HG02973 (cell line): ENCODE measurements around the gene NR4A1.

Source experiments
- ATAC-seq: cut with Tn5 transposase; IDR thresholded peaks from one replicate; pipeline ENCODE4 v1.9.1; 2021; ENCODE audit warnings: moderate library complexity; ENCODE audit not compliant: unreplicated experiment

NR4A1 gene

DNA sequence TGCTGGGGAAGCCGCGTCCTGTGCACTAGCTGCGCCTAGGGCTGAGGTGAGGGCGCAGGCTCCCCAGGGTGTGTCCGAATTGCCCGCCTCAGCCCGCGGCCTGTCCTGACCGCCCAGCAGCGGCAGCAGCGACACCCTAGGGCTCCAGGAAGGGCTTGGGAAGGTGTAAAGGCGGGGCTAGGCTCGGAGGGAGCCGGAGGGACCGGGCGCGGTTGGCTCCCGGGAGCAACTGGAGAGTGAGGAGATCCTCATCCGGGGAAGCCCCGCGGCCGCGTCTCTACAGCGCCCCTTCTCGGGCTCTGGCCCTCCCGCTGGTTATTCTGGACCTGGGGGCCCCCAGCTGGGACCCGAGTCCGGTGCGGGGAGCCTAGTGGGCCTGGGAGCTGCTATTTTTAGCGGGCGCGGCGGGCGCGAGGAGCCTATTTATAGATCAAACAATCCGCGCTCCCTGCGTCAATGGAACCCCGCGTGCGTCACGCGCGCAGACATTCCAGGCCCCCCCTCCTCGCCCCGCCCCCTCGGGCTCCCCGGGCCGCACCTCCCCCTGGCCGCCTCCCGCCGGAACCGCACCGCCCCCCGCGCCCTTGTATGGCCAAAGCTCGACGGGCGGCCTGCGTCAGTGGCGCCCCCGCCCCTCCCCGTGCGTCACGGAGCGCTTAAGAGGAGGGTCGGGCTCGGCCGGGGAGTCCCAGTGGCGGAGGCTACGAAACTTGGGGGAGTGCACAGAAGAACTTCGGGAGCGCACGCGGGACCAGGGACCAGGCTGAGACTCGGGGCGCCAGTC is at the start of gene NR4A1:
TSS of gene NR4A1 (plus strand) at position 685 of the 784 bp plus-strand sequence. CDS start 2,887 bp downstream, outside the sequence.
- peak; percentile 76 for ATAC-seq

DNA sequence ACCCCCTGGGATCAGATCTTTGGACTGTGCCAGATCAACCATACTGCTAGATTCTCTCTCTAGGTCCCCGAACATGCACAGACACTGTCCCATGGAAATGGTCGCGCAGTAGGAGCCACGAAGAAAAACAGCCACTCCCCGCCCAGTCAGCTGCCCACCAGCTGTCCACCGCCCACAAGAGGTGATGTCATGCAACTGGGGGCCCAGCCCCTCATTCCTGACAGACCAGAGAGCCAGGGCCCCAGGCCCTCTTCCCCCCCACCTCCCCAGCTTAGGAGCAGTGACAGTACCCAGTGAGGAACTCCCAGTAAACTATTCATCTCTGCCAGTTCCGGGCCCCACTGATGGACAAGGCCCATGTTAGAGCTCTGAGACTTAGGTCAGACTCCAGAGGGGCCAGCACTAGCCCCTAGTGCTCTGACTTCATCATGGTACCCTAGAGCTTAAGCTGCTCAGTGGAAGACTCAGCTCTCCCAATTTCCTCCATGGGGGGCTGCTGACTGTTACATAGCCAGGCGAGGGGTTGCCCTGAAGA is 48.2 kb upstream of the NR4A1 start:
- no peak for ATAC-seq

DNA sequence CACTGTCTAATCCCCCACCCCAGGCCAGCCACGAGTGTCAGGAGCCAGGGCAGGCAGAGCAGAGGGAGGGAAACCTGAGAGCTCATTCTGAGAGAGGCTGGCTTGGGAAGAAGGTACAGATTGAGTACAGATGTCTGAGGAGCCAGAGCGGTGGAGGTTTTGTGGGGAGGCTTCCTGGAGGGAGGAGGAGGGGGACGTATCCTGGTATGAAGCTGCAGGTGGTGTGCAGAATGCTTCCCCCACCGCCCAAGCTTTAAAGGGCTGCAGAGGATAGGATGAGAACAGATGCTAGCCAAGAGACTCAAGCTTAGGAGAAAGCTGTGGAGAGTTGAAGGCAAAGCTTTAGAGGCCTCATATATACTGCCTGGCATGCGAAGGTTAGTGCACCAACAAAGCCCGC is 47.7 kb upstream of the NR4A1 start:
- ATAC-seq: no peak

DNA sequence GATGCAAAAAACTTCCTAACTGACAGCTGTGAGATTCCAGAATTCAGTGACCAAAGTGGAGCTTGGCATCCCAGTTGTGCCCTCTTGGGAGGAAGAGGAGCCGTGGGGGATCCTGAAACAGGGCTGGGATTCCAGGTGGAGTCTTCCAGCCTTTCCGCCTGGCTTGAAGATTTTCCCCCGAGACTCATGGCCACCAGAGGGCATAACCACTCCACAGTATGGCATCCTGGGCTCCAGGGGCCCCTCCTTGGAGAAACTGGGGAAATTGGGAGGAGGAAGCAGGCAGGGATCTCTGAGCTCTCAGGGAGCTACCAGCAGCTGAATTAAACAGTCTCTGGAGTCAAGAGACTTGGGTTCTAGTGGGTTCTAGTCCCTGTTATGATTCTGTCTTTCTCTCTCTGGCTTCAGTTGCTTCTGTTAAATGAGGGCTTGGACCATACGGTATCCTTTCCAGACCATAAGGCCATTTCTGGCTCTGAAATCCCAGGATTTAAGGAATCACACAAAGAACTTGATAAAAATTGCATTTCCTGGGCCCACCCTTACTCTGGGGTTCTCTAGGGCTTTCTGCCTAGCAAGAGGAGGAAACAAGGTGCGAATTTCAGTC is 47.1 kb upstream of the NR4A1 start:
- ATAC-seq: no peak

DNA sequence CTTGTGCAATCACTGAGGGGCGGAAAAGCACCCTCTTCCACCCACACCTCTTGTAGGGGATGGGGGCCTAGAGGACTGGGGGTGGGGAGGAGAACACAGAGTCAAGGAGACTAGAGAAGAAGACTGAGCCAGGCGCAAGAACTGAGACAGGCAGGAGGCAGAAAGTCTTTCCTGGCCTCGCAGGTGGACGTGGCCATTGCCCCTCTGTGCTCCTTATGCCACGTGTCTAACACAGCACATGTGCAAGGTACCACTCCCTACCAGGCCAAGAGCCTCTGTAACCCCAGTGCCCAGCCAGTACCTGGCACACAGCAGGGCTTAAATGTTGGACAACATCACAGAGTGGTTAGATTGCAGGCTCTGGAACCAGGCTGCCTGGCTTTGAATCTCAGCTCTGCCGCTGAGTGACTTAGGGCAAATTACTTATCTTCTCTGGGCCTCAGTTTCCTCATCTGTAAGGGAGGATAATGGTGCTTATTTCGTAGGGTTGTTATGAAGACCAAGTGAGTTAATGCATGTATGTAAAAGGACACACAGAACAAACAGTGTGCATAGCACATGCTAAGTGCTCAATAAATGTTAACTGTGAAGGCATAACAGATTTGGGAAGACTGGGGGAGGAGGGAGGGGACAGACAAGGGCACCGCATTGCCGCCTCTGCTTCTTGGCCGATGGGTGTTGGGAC is 45.9 kb upstream of the NR4A1 start:
- no peak for ATAC-seq

DNA sequence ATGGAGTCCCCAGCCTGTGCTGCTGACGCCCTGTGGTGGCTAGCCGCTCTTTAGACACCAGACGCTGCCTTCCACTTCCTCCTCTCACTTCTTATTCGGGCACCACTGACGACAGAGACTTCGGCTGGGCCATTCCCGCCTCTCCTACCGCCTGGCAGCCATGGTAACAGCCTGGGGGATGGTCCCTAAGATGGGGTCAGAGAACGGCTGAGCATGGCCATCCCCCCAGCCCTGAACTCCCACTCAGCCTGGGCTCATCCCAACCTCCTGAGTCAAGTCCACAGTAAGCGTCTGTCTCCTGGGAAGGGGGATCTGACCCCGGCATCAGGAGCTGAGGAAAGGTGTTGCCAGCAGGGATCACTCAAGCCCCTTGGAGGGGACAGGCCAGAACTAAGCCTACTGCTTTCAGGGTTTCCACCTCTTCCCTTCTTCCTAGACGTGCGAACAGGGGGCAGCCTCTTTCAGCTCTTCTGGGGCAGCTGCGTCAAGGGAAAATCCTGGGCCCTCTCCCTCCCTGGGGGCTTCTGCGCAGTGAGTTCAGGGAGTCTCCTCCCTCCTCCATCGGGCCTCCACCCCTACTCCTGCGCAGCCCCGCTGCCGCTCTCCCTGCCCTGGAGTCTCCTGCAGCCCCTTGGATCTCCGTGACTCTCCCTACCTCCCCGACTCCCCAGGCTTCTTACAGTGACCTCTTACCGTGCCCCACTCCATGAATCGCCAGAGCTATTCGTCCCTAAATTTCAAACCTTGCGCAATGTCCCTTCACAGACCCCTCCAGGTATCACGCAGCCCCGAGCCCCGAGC is 45.1 kb upstream of the NR4A1 start:
- peak; percentile 71 for ATAC-seq

DNA sequence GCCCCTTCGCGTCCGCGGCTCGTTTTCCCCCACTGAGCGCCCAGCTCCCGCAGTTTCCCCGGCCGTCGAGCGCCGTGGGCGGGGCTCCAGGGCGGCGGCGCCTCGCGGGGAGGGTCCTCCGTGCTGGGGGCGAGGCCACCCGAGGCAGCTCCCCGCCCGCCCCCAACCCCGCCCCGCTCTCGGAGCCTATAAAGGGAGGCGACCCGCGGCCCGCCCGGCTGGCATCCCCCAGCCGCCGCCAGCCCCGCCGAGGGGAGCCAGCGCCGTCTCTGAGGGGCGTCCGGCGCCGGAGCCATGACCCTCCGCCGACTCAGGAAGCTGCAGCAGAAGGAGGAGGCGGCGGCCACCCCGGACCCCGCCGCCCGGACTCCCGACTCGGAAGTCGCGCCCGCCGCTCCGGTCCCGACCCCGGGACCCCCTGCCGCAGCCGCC is 44.5 kb upstream of the NR4A1 start, which contains the start of gene TAMALIN:
TSS of gene TAMALIN (plus strand) at position 221 of the 432 bp plus-strand sequence. CDS start at position 295, 74 bp downstream.
- ATAC-seq: no peak

DNA sequence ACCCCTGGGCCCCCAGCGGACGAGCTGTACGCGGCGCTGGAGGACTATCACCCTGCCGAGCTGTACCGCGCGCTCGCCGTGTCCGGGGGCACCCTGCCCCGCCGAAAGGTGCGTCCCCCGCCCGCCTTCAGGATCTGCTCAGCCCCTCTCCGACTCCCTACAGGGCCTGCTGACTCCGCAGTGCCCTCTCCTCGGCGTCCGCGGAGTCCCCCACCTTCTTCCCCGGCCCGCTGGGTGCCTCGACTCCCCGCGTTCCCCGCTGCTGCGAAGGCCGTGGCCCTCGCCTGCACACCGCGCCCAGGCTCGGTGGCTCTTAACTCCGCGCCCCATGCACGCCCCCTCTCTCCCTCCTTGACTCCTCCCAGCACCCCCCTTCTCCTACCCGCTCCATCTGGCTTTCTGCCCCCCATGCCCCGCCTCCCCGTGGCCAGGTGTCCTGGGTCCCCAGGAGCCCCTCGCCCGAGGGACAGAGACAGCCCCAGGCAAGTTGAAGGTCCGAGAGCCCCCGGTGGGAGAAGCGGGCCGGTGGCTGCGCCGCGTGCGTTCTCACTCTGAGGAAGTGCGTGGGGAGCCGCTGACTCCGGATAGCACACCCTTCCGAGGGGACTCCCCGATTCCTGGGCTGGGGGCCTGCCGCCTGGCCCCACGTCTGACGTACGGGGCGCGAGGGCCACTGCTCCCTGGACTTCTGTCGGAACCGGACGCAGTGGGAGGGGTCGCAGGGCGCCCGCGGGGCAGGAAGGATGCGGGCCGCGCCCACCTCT is 43.9 kb upstream of the NR4A1 start:
- ATAC-seq: no peak

DNA sequence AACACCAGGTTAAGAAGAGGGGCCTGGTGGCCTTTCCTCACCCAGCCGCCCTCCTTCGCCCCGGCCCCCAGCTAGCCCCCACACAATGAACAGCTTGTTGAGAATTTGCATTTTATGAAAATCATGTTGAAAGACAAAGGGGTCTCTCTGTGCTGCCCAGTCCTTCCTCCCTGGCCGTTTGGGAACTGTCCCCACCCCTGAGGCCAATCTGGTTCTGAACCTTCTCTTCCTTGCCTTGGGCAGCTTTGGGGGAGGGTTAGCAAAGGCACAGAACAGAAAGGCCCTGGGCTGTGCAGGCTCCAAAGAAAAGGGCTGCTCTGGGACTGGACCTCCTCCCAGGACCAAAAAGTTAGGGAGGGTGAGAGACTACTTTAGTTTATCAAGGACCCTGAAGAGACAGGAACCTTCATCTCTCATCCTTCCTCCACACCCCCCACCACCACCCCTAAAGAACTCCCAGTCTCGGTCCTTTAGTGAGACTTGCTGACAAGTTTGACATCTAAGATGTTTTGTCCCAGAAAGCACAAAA is 43.2 kb upstream of the NR4A1 start:
- no peak for ATAC-seq

DNA sequence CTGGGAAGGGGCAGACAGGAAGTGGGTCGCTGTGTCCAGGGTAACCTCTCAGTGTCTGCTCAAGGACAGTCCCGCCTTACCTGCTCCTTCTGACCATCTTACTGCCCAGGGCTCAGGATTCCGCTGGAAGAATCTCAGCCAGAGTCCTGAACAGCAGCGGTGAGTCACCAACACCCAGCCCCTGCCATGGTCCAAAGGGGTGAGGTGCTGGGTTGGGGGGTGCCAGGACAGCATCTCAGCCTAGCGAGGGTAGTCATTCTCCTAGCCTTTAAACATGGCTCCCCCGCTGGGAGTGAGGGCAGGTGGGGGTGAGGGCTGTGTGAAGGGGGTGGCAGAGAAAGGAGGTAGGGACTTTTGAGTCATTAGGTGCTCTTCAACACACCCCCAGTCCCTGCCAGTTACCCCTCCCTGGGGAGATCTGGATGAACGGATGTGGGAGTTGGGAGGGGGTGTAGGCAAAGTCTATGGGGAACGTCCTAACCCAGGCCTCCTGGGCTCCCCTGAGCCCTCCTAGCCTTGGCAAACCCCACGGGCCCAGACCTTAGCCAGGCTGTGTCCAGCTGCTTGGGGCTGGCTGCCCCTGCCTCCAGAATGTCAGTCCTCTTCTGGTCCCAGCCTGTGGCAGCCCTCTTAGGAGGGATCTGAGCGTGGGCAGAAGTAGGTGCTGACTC is 42.0 kb upstream of the NR4A1 start:
- ATAC-seq: no peak

DNA sequence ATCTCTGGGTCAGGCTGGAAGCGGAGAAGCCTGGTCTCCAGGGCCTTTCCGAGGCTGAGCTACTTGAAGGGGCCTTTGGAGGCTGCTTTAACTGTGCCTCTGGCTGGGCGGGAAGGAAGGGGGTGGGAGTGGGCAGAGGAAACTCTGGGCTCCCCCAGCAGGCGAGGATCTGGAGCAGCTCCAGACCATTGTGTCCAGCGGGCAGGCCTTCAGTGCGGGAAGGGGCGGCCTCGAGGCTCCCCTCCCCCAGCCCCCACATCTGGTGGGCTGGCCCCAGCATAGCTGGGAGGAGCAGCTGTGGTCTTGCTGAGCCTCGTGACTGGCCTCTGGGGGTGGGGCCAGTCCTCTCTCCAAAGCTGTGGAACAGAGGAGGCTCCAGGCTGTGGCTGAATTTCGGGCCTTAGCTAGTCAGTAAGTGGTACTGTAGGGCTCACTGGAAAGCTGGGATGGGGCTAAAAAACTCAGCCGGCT is 41.1 kb upstream of the NR4A1 start:
- no peak for ATAC-seq

DNA sequence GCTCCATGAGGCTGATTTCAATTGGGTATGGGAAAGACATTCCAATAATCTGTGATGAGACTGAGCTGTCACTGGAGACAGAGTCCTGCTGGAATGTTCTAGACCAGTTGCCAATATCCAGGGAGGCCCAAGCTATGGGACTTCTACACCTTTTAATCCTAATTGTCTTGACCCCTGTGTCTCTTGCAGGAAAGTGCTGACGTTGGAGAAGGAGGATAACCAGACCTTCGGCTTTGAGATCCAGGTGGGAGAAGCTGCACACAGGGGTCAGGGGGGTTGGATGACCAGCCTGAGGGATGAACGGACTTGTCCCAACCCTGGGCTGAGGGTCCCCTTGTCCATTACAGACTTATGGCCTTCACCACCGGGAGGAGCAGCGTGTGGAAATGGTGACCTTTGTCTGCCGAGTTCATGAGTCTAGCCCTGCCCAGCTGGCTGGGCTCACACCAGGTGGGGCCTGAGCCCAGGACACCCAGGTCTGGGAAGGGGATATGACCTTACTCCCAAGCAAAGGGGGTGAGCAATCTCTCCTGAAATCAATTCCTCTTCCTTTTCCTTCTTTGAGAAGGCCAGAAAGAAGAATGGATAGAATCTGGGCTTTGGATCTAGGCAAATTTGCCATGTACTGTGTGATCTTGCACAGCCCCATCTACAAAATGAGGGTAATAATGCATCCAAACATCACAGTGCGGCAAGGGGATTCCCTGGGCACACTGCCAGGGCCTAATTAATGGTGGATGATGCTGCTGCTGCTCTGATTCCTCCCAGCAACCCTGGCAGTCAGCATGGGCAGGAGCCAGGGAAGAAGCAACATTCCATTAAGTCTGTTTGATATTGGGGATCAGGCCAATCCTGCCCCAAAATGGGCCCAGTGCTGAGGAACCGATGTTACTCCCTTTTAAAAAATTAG is 40.3 kb upstream of the NR4A1 start:
- no peak for ATAC-seq

DNA sequence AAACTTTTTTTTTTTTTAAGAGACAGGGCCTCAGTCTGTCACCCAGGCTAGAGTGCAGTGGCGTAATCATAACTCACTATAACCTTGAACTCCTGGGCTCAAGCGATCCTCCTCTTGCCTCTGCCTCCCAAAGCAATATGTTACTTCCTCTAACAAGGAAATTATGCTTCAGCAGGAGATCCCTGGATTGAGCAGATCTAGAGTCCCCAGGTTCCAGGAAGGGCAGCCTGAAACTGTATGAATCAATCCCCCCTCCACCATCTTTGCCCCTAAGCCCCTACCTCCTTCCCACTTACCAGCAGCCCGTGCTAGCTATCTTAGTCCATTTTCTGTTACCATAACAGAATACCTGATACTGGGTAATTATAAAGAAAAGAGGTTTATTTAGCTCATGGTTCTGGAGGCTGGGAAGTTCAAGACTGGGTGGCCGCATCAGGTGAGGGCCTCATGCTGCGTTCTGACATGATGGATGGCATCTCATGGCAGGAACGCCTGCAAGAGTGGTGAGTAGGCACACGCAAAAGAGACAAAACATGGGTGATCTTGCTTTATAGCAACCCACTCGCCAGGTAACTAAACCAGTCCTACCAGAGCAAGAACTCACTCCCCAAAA is 39.5 kb upstream of the NR4A1 start:
- no peak for ATAC-seq

DNA sequence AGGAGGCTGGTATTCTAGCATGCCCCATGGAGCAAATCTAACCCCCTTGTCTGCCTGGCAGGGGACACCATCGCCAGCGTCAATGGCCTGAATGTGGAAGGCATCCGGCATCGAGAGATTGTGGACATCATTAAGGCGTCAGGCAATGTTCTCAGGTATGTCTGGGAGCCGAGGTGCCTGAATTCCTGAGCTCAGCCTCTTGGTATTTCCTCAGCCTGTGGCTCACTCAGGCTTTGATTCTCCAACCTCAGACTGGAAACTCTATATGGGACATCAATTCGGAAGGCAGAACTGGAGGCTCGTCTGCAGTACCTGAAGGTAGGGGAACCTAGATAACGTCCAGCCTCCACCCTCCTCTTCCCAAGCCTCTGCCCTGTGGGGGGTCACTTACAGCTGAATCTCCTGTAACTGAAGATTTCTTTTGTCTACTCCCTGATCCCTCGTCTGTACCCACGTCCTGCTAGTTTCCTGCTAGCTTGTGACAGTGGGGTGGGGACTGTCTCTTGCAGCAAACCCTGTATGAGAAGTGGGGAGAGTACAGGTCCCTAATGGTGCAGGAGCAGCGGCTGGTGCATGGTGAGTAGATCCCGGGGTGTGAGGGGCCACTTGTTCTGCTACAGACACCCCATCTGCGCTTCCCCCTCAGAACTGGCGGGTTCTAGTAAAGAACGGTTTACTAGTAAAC is 37.5 kb upstream of the NR4A1 start:
- ATAC-seq: no peak

DNA sequence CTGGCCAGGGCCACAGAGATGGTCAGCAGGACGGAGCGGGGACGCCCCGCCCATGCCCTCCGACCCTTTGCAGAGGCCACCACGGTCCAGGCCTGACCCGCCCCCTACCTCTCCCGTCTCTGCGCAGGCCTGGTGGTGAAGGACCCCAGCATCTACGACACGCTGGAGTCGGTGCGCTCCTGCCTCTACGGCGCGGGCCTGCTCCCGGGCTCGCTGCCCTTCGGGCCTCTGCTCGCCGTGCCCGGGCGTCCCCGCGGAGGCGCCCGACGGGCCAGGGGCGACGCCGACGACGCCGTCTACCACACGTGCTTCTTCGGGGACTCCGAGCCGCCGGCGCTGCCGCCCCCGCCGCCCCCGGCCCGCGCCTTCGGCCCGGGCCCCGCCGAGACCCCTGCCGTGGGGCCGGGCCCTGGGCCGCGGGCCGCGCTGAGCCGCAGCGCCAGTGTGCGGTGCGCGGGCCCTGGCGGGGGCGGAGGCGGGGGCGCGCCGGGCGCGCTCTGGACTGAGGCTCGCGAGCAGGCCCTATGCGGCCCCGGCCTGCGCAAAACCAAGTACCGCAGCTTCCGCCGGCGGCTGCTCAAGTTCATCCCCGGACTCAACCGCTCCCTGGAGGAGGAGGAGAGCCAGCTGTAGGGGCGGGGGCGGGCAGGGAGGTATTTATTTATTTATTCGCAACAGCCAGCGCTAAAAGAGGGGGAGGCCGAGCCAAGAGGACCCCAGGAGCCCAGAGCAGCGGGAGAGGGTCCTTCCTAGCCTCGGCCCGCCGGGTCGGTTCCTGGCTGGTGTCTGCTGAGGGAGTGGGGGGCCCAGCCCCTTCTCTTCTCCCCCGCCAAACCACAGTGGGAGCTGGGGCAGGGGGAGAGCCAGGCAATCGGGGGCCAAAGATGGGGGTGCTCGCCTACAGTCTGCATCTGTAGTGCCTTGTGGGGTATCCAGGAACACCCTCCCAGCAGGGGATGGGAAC is 36.4 kb upstream of the NR4A1 start:
- ATAC-seq: no peak

DNA sequence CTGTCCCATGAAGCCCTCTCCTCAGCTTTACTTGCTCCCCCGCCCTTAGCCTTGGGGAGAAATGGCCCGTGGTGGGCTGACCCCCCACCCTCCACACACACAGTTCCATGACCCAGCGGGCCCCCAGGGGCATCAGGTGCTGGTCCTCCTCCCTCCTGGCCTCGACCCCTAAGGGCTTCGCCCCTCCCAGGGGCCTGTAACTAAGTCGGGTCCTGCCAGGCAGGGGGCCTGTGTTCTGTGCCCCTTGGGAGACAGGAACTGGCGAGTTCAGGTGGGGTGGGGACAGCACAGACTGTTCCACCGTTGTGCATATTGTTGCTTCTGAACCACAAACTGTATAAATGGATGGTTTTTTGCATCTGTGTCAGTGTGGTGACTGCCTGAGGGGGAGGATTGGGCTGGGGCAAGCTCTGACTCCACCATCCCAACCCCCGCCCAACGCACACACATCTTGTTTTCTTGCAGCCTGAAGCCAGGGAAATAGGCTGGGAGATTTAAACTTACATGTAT is 35.7 kb upstream of the NR4A1 start:
- ATAC-seq: no peak
